GM12891 (cell line): ENCODE data around the gene SLC25A36.
"Not testable (repeated sequence)": the region's sequence is repeated elsewhere in the genome, so short reads cannot be mapped to it uniquely, and the experiment has no call there.

Experiments used
- DNase-seq: peaks from one replicate; pipeline ENCODE4 v3.0.0; 2011; ENCODE audit warnings: low spot score; ENCODE audit not compliant: insufficient read length
- FAIRE-seq: peaks from 2 replicates; lab custom pipeline; 2011; peaks lifted over from hg19 to GRCh38; lab: Jason Lieb, UNC
- PAX5 ChIP-seq: IDR thresholded peaks from 2 replicates; pipeline ENCODE4 v1.6.1; 2011; ENCODE audit warnings: low read length, moderate library complexity, mild to moderate bottlenecking; ENCODE audit not compliant: insufficient read depth, severe bottlenecking
- POLR2A ChIP-seq: IDR thresholded peaks from 2 replicates; pipeline ENCODE4 v1.6.1; 2011; ENCODE audit warnings: low read depth, low read length, control low read depth
- POLR2AphosphoS5 ChIP-seq: IDR thresholded peaks from 2 replicates; pipeline ENCODE4 v1.6.1; 2011; ENCODE audit warnings: low read depth, low read length, control low read depth
- POU2F2 ChIP-seq: IDR thresholded peaks from 2 replicates; pipeline ENCODE4 v1.6.1; 2011; ENCODE audit warnings: low read depth, mild to moderate bottlenecking, control low read depth, low read length, moderate library complexity
- SPI1 ChIP-seq: IDR thresholded peaks from 2 replicates; pipeline ENCODE4 v1.6.1; 2011; ENCODE audit warnings: low read depth, low read length, control low read depth
- TAF1 ChIP-seq: IDR thresholded peaks from 2 replicates; pipeline ENCODE4 v1.6.1; 2011; ENCODE audit warnings: low read depth, low read length, control low read depth

The SLC25A36 gene

GRCh38 chr3:140950144-140950543 lies 8.5 kb downstream of the SLC25A36 start:
- FAIRE-seq = no peak
- TF ChIP-seq POU2F2 = no peak
- no peak for TF ChIP-seq TAF1
- TF ChIP-seq POLR2A = no peak
- DNase-seq = no peak

GRCh38 chr3:140950863-140951262 lies 9.2 kb downstream of the SLC25A36 start:
- FAIRE-seq = no peak
- no peak for DNase-seq
- TF ChIP-seq SPI1 = no peak
- no peak for TF ChIP-seq POLR2A
- TF ChIP-seq TAF1 = no peak
- no peak for TF ChIP-seq PAX5
- no peak for TF ChIP-seq POLR2AphosphoS5
- no peak for TF ChIP-seq POU2F2

GRCh38 chr3:140951750-140952149 lies 10.1 kb downstream of the SLC25A36 start:
- FAIRE-seq, DNase-seq: not testable (repeated sequence)

GRCh38 chr3:140953028-140953960 lies 11.7 kb downstream of the SLC25A36 start:
- TF ChIP-seq SPI1 (no peak), PAX5 (no peak), POU2F2 (no peak), POLR2AphosphoS5 (no peak), POLR2A (no peak), TAF1 (no peak)
- FAIRE-seq = no peak
- DNase-seq = no peak

GRCh38 chr3:140954576-140954975 lies 12.9 kb downstream of the SLC25A36 start:
- TF ChIP-seq TAF1 (no peak), POLR2A (no peak), SPI1 (no peak), POLR2AphosphoS5 (no peak), POU2F2 (no peak), PAX5 (no peak)
- no peak for DNase-seq
- no peak for FAIRE-seq

- TF ChIP-seq POU2F2 = no peak
- TF ChIP-seq POLR2AphosphoS5 = no peak
- no peak for TF ChIP-seq SPI1
- TF ChIP-seq POLR2A = no peak
- no peak for TF ChIP-seq PAX5
- no peak for TF ChIP-seq TAF1
- FAIRE-seq (no peak), DNase-seq (no peak)
Observed at GRCh38 chr3:140955645-140956044, 14.0 kb downstream of the SLC25A36 start.

- TF ChIP-seq POU2F2 = no peak
- TF ChIP-seq PAX5 = no peak
- TF ChIP-seq SPI1 = no peak
- no peak for TF ChIP-seq TAF1
- no peak for TF ChIP-seq POLR2AphosphoS5
- no peak for TF ChIP-seq POLR2A
- no peak for FAIRE-seq
- no peak for DNase-seq
Observed at GRCh38 chr3:140956058-140956835, 14.6 kb downstream of the SLC25A36 start.

DNA sequence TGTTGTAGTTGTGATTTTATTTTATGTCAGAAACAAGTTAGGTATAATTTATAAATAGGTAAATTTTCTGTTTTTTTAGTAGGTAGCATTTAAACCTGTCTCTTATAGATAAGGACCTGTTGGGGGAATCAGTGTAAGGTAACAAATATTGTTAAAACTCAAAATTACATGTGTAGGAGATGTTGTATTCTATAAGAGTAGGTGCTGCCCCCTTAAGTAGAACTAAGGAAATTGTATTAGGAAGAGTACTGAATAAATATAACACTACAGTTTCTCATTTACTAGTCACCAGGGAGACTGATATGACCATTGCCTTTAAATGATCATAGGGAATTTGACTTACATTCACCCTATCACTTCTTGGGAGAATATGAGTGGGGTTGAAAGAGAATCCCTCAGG lies 31.2 kb downstream of the SLC25A36 start:
- TF ChIP-seq TAF1 = no peak
- no peak for TF ChIP-seq POU2F2
- TF ChIP-seq POLR2A = no peak
- TF ChIP-seq PAX5 = no peak
- no peak for TF ChIP-seq SPI1
- TF ChIP-seq POLR2AphosphoS5 = no peak
- DNase-seq = no peak
- no peak for FAIRE-seq

DNA sequence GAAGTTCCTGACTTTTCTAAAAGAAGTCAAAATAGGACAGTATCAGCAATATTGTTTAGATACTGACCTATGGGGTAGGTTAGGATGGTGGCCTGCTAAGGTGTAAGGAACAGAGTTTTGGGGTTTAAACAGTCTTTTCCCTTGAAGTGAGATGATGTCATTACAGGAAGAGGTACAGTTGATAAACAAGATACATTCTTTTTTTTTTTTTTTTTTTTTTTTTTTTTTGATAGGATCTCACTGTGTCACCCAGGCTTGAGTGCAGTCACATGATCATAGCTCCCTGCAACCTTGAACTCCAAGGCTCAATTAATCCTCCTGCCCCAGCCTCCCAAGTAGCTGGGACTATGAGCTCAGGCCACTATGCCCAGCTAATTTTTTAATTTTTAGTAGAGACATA lies 33.3 kb downstream of the SLC25A36 start:
- no peak for TF ChIP-seq POU2F2
- TF ChIP-seq POLR2A = no peak
- TF ChIP-seq SPI1 = no peak
- no peak for TF ChIP-seq PAX5
- TF ChIP-seq POLR2AphosphoS5 = no peak
- no peak for TF ChIP-seq TAF1
- no peak for FAIRE-seq
- DNase-seq = no peak

- no peak for TF ChIP-seq POU2F2
- FAIRE-seq (no peak), DNase-seq (no peak)
Observed at GRCh38 chr3:140980663-140981062, 39.0 kb downstream of the SLC25A36 start.

GRCh38 chr3:140987792-140988191 lies 46.2 kb downstream of the SLC25A36 start:
- FAIRE-seq, DNase-seq: not testable (repeated sequence)
